Neural progenitor cell (in vitro differentiated cells): ENCODE measurements around the gene OCA2. TPM values are rescaled to one million over a fixed set of nuclear protein-coding genes. Genes with fewer than 3 reads are reported as not detected.

Experiments
- DNase-seq: peaks from one replicate; pipeline ENCODE4 v3.0.0-alpha.2; 2016; ENCODE audit warnings: low spot score
- H2AFZ ChIP-seq: fragments of 200-600 bp; sonication (generic); replicated peaks from 2 replicates; pipeline ENCODE4 v1.6.1; 2016; ENCODE audit warnings: antibody characterized with exemption
- H3F3A ChIP-seq: fragments of 200-600 bp; sonication (generic); 2 replicates; pipeline ENCODE4 v1.6.1; 2016; ENCODE audit warnings: antibody characterized with exemption, low read depth
- H3K27ac ChIP-seq: fragments of 200-600 bp; sonication (generic); 2 replicates; pipeline ENCODE4 v1.5.1; 2016; ENCODE audit warnings: mild to moderate bottlenecking
- H3K27me3 ChIP-seq: fragments of 200-600 bp; sonication (generic); 2 replicates; pipeline ENCODE4 v1.6.1; 2016; ENCODE audit warnings: mild to moderate bottlenecking, moderate library complexity
- H3K36me3 ChIP-seq: fragments of 200-600 bp; sonication (generic); 2 replicates; pipeline ENCODE4 v1.5.1; 2016
- H3K4me1 ChIP-seq: fragments of 200-600 bp; sonication (generic); 2 replicates; pipeline ENCODE4 v1.6.1; 2016; ENCODE audit warnings: mixed run types
- H3K4me2 ChIP-seq: fragments of 200-600 bp; sonication (generic); 2 replicates; pipeline ENCODE4 v1.6.1; 2016
- H3K4me3 ChIP-seq: fragments of 200-600 bp; sonication (generic); 2 replicates; pipeline ENCODE4 v1.5.1; 2016
- H3K79me2 ChIP-seq: fragments of 200-600 bp; sonication (generic); 2 replicates; pipeline ENCODE4 v1.6.1; 2016; ENCODE audit warnings: low read depth
- H3K9ac ChIP-seq: fragments of 200-600 bp; sonication (generic); 2 replicates; pipeline ENCODE4 v1.6.1; 2016
- H3K9me3 ChIP-seq: fragments of 200-600 bp; sonication (generic); 2 replicates; pipeline ENCODE4 v1.5.1; 2016; ENCODE audit warnings: low read depth
- H4K20me1 ChIP-seq: fragments of 200-600 bp; sonication (generic); 2 replicates; pipeline ENCODE4 v1.6.1; 2016; ENCODE audit warnings: low read depth
- H3K27ac Mint-ChIP-seq: 3 replicates; pipeline ENCODE4 v1.8.0; 2021; ENCODE audit warnings: mixed read lengths
- H3K27me3 Mint-ChIP-seq: 2 replicates; pipeline ENCODE4 v1.8.0; 2022; ENCODE audit warnings: low read depth, mild to moderate bottlenecking, inconsistent platforms, moderate library complexity, mixed read lengths; ENCODE audit not compliant: insufficient read depth
- H3K36me3 Mint-ChIP-seq: 3 replicates; pipeline ENCODE4 v1.8.0; 2021; ENCODE audit warnings: mixed read lengths
- H3K4me1 Mint-ChIP-seq: 3 replicates; pipeline ENCODE4 v1.8.0; 2021; ENCODE audit warnings: mixed read lengths
- H3K4me3 Mint-ChIP-seq: 3 replicates; pipeline ENCODE4 v1.8.0; 2021; ENCODE audit warnings: mild to moderate bottlenecking, moderate library complexity, mixed read lengths
- H3K9me3 Mint-ChIP-seq: 3 replicates; pipeline ENCODE4 v1.8.0; 2020; ENCODE audit warnings: mixed read lengths
- EZH2 ChIP-seq: fragments of 200-600 bp; sonication (generic); IDR thresholded peaks from 2 replicates; pipeline ENCODE4 v1.6.1; 2017; ENCODE audit warnings: antibody characterized with exemption, mild to moderate bottlenecking, moderate library complexity
- EZH2phosphoT487 ChIP-seq: fragments of 200-600 bp; sonication (generic); IDR thresholded peaks from 2 replicates; pipeline ENCODE4 v1.6.1; 2017; ENCODE audit warnings: antibody characterized with exemption
- total RNA-seq: library from RNA; depleted of rRNA; stranded (reverse); fragments of >200 nt; gene quantifications from 2 replicates; pipeline ENCODE4 v1.2.3, GENCODE V29; 2015; ENCODE audit warnings: low replicate concordance
- TF ChIP-seq, protein P1 (sequence below): fragments of 200-600 bp; sonication (generic); IDR thresholded peaks from 2 replicates; pipeline ENCODE4 v1.5.1; 2017; ENCODE audit warnings: antibody characterized with exemption, mild to moderate bottlenecking

The OCA2 gene
- total RNA-seq, 1 donor from 2014 or later = 1.0 TPM

GRCh38 chr15:27871902-27872260 lies 227.2 kb downstream of the OCA2 start:
- no peaks in the 10 kb centered on the region for H4K20me1 ChIP-seq
- H2AFZ ChIP-seq = no peak overlapping the region
- Mint-ChIP-seq H3K4me1 (no peaks in the 10 kb centered on the region), H3K27ac (no peak overlapping the region), H3K27me3 (peaks cover 7% of the 10 kb centered on the region), H3K36me3 (no peaks in the 10 kb centered on the region), H3K4me3 (no peak overlapping the region), H3K9me3 (no peaks in the 10 kb centered on the region)
- TF ChIP-seq EZH2phosphoT487 = no peak
- TF ChIP-seq EZH2 = no peak
- TF ChIP-seq, protein P1, sequence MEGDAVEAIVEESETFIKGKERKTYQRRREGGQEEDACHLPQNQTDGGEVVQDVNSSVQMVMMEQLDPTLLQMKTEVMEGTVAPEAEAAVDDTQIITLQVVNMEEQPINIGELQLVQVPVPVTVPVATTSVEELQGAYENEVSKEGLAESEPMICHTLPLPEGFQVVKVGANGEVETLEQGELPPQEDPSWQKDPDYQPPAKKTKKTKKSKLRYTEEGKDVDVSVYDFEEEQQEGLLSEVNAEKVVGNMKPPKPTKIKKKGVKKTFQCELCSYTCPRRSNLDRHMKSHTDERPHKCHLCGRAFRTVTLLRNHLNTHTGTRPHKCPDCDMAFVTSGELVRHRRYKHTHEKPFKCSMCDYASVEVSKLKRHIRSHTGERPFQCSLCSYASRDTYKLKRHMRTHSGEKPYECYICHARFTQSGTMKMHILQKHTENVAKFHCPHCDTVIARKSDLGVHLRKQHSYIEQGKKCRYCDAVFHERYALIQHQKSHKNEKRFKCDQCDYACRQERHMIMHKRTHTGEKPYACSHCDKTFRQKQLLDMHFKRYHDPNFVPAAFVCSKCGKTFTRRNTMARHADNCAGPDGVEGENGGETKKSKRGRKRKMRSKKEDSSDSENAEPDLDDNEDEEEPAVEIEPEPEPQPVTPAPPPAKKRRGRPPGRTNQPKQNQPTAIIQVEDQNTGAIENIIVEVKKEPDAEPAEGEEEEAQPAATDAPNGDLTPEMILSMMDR = no peak
- H3K9ac ChIP-seq = no peak overlapping the region
- H3K4me1 ChIP-seq = no peaks in the 10 kb centered on the region
- no peak overlapping the region for H3K27ac ChIP-seq
- no peaks in the 10 kb centered on the region for H3K79me2 ChIP-seq
- H3K36me3 ChIP-seq = no peaks in the 10 kb centered on the region
- no peaks in the 10 kb centered on the region for H3K9me3 ChIP-seq
- no peak overlapping the region for H3K4me2 ChIP-seq
- no peak overlapping the region for H3K4me3 ChIP-seq
- no peaks in the 10 kb centered on the region for H3F3A ChIP-seq
- no peaks in the 10 kb centered on the region for H3K27me3 ChIP-seq
- no peak for DNase-seq

- no peak overlapping the region for H3K27ac Mint-ChIP-seq
- no peak overlapping the region for H3K9ac ChIP-seq
- no peak overlapping the region for H3K4me3 ChIP-seq
- no peaks in the 10 kb centered on the region for H3F3A ChIP-seq
- no peaks in the 10 kb centered on the region for H3K4me1 ChIP-seq
- no peaks in the 10 kb centered on the region for H3K36me3 ChIP-seq
- no peaks in the 10 kb centered on the region for H3K36me3 Mint-ChIP-seq
- no peaks in the 10 kb centered on the region for H3K4me1 Mint-ChIP-seq
- DNase-seq = no peak
- H2AFZ ChIP-seq = no peak overlapping the region
- no peaks in the 10 kb centered on the region for H3K27me3 ChIP-seq
- no peaks in the 10 kb centered on the region for H4K20me1 ChIP-seq
- no peaks in the 10 kb centered on the region for H3K9me3 ChIP-seq
- no peak overlapping the region for H3K4me2 ChIP-seq
- H3K79me2 ChIP-seq = no peaks in the 10 kb centered on the region
- H3K27ac ChIP-seq = no peak overlapping the region
- peaks cover 9% of the 10 kb centered on the region for H3K27me3 Mint-ChIP-seq
- H3K9me3 Mint-ChIP-seq = no peaks in the 10 kb centered on the region
- H3K4me3 Mint-ChIP-seq = no peak overlapping the region
- no peak for TF ChIP-seq EZH2phosphoT487
- TF ChIP-seq EZH2 = no peak
- TF ChIP-seq, protein P1 = no peak
Observed at GRCh38 chr15:27871078-27871901, 227.8 kb downstream of the OCA2 start.

- Mint-ChIP-seq H3K9me3 (no peaks in the 10 kb centered on the region), H3K27me3 (peaks cover 9% of the 10 kb centered on the region), H3K4me3 (no peak overlapping the region), H3K4me1 (no peaks in the 10 kb centered on the region), H3K36me3 (no peaks in the 10 kb centered on the region), H3K27ac (no peak overlapping the region)
- Histone ChIP-seq H3K27ac (no peak overlapping the region), H3F3A (no peaks in the 10 kb centered on the region), H3K4me2 (no peak overlapping the region), H3K4me1 (no peaks in the 10 kb centered on the region), H4K20me1 (no peaks in the 10 kb centered on the region), H3K4me3 (no peak overlapping the region), H3K9me3 (no peaks in the 10 kb centered on the region), H3K27me3 (no peaks in the 10 kb centered on the region), H3K79me2 (no peaks in the 10 kb centered on the region), H2AFZ (no peak overlapping the region), H3K9ac (no peak overlapping the region), H3K36me3 (no peaks in the 10 kb centered on the region)
- TF ChIP-seq EZH2 (no peak), EZH2phosphoT487 (no peak)
- TF ChIP-seq, protein P1 = no peak
- no peak for DNase-seq
Observed at GRCh38 chr15:27870320-27870719, 228.8 kb downstream of the OCA2 start.
